ENCODE results near the gene GMPR. TPM values are rescaled to one million over a fixed set of nuclear protein-coding genes. Genes with fewer than 3 reads are reported as not detected.

Gene GMPR
- total RNA-seq, 2 experiments from 2014 or later, result 0.63 to 0.95 TPM

DNA sequence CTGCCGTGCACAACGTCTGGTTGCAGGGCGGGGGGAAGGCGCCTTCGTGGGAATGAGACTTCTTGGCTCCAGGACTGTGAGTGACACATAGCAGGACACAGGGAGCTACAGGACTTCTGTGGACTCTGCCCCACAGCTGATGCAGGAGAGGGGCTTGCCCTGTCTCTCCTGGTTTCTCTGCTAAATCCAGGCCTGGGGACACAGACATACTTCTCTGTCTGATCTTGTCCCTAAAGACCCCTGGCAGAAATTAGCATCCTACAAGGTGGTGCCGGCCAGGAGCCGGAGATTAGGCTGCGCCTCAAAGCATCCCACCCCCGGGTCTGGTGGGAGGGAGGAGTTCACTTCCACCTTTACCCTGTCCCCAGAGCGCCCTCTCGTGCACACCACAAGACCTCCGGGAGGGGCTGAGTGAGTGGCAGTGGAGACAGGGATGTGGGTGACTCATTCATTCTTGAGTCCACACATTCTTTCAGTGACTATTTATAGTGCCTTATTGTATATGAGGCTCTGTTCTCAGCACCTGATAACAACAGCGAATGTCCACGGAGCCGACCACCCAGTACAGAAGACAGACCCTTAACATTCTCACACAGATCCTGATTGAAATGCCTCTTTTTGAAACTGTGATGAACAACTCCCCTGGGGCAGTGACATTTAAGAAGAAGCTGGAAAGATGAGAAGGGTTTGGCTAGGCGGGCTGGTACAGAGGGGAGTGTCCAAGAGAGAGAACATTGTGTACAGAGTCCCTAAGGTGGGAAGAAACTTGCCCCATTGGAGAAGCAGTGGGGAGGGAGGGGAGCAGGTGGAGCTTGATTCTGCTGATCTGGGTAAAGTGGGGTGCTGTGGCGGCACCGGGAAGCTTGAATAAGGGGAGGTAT lies 39.0 kb downstream of the GMPR start:
- Histone ChIP-seq H3K9me3 (ENCODE audit: control insufficient read depth in 1 of 2, insufficient read depth in 1 of 2, low read length in 2 of 2) (no peaks in the 10 kb centered on the region), H3K36me3 (ENCODE audit: insufficient read depth, low read length) (no peaks in the 10 kb centered on the region), H3K4me1 (ENCODE audit: insufficient read depth, low read length) (no peaks in the 10 kb centered on the region), H3K27ac (ENCODE audit: low read depth in 1 of 2, low read length in 2 of 2) (no peak overlapping the region), H3K27me3 (ENCODE audit: control insufficient read depth in 1 of 2, insufficient read depth in 2 of 2, low read length in 2 of 2) (no peaks in the 10 kb centered on the region), H3K4me3 (ENCODE audit: low read length) (no peak overlapping the region)
- POLR2A ChIA-PET, result no interaction called here
- no peaks in the 10 kb centered on the region for H3K36me3 Mint-ChIP-seq (ENCODE audit: low read depth)
- no peak for ATAC-seq (ENCODE audit: poor library complexity)
- DNase-seq, result peak in 1 of 14 experiments; percentile 9
- H3K4me3 Mint-ChIP-seq, result no peak overlapping the region
- CTCF ChIA-PET, result no interaction called here
- TF ChIP-seq, protein P1, sequence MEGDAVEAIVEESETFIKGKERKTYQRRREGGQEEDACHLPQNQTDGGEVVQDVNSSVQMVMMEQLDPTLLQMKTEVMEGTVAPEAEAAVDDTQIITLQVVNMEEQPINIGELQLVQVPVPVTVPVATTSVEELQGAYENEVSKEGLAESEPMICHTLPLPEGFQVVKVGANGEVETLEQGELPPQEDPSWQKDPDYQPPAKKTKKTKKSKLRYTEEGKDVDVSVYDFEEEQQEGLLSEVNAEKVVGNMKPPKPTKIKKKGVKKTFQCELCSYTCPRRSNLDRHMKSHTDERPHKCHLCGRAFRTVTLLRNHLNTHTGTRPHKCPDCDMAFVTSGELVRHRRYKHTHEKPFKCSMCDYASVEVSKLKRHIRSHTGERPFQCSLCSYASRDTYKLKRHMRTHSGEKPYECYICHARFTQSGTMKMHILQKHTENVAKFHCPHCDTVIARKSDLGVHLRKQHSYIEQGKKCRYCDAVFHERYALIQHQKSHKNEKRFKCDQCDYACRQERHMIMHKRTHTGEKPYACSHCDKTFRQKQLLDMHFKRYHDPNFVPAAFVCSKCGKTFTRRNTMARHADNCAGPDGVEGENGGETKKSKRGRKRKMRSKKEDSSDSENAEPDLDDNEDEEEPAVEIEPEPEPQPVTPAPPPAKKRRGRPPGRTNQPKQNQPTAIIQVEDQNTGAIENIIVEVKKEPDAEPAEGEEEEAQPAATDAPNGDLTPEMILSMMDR (IDR thresholded peaks at IDR 0.05), result no peak
- no peaks in the 10 kb centered on the region for H3K27me3 Mint-ChIP-seq
- intact Hi-C loops (cut with DNase I, micrococcal nuclease), result no loop called here
- no peaks in the 10 kb centered on the region for H3K9me3 Mint-ChIP-seq
- H3K4me1 Mint-ChIP-seq (ENCODE audit: low read depth), result no peaks in the 10 kb centered on the region
- no peak overlapping the region for H3K27ac Mint-ChIP-seq

- Histone ChIP-seq H3K9me3 (ENCODE audit: control insufficient read depth in 1 of 2, insufficient read depth in 1 of 2, low read length in 2 of 2) (no peaks in the 10 kb centered on the region), H3K4me1 (ENCODE audit: insufficient read depth, low read length) (no peaks in the 10 kb centered on the region), H3K27me3 (ENCODE audit: control insufficient read depth in 1 of 2, insufficient read depth in 2 of 2, low read length in 2 of 2) (no peaks in the 10 kb centered on the region), H3K27ac (ENCODE audit: low read depth in 1 of 2, low read length in 2 of 2) (no peak overlapping the region), H3K36me3 (ENCODE audit: insufficient read depth, low read length) (no peaks in the 10 kb centered on the region), H3K4me3 (ENCODE audit: low read length) (no peak overlapping the region)
- H3K9me3 Mint-ChIP-seq, result no peaks in the 10 kb centered on the region
- no peaks in the 10 kb centered on the region for H3K27me3 Mint-ChIP-seq
- intact Hi-C loops (cut with DNase I, micrococcal nuclease), result no loop called here
- TF ChIP-seq, protein P1 (IDR thresholded peaks at IDR 0.05), result no peak
- no peaks in the 10 kb centered on the region for H3K4me1 Mint-ChIP-seq (ENCODE audit: low read depth)
- CTCF ChIA-PET, result no interaction called here
- H3K27ac Mint-ChIP-seq, result no peak overlapping the region
- H3K4me3 Mint-ChIP-seq, result no peak overlapping the region
- DNase-seq (no peak), ATAC-seq (ENCODE audit: poor library complexity) (no peak)
- H3K36me3 Mint-ChIP-seq (ENCODE audit: low read depth), result no peaks in the 10 kb centered on the region
- POLR2A ChIA-PET, result no interaction called here
These were observed 39.8 kb downstream of the GMPR start for GRCh38 chr6:16278048-16278724.

- Histone ChIP-seq H3K27me3 (ENCODE audit: control insufficient read depth in 1 of 2, insufficient read depth in 2 of 2, low read length in 2 of 2) (no peaks in the 10 kb centered on the region), H3K4me1 (ENCODE audit: insufficient read depth, low read length) (no peaks in the 10 kb centered on the region), H3K4me3 (ENCODE audit: low read length) (no peak overlapping the region), H3K27ac (ENCODE audit: low read depth in 1 of 2, low read length in 2 of 2) (no peak overlapping the region), H3K9me3 (ENCODE audit: control insufficient read depth in 1 of 2, insufficient read depth in 1 of 2, low read length in 2 of 2) (no peaks in the 10 kb centered on the region), H3K36me3 (ENCODE audit: insufficient read depth, low read length) (no peaks in the 10 kb centered on the region)
- POLR2A ChIA-PET, result interaction anchor here (0.6 kb wide), 1 partner anchor 7 kb away, joined by 3 read pairs; no protein-coding TSS in a partner anchor
- TF ChIP-seq, protein P1 (IDR thresholded peaks at IDR 0.05), result no peak
- CTCF ChIA-PET, result no interaction called here
- no peaks in the 10 kb centered on the region for H3K36me3 Mint-ChIP-seq (ENCODE audit: low read depth)
- intact Hi-C loops (cut with DNase I, micrococcal nuclease), result no loop called here
- H3K4me1 Mint-ChIP-seq (ENCODE audit: low read depth), result no peaks in the 10 kb centered on the region
- DNase-seq (no peak), ATAC-seq (ENCODE audit: poor library complexity) (no peak)
- H3K27ac Mint-ChIP-seq, result no peak overlapping the region
- no peak overlapping the region for H3K4me3 Mint-ChIP-seq
- no peaks in the 10 kb centered on the region for H3K9me3 Mint-ChIP-seq
- H3K27me3 Mint-ChIP-seq, result no peaks in the 10 kb centered on the region
These were observed 40.4 kb downstream of the GMPR start for GRCh38 chr6:16278750-16279149.

Measured in CD4-positive, alpha-beta T cell (primary cell).